Endodermal cell (in vitro differentiated cells): Measurements from ENCODE around the gene LIPE. TPM values are rescaled to one million over a fixed set of nuclear protein-coding genes. Genes with fewer than 3 reads are reported as not detected.
"Not testable (repeated sequence)": the region's sequence is repeated elsewhere in the genome, so short reads cannot be mapped to it uniquely, and the experiment has no call there.

ENCODE experiments used
- DNase-seq: peaks from one replicate; pipeline ENCODE4 v3.0.0-alpha.2; 2017
- H3K27ac ChIP-seq: 2 replicates; pipeline ENCODE4 v1.5.1; 2013; ENCODE audit warnings: mild to moderate bottlenecking, low read depth, low read length, moderate library complexity
- H3K27me3 ChIP-seq: 2 replicates; pipeline ENCODE4 v1.6.1; 2013; ENCODE audit warnings: mild to moderate bottlenecking, low read length, moderate library complexity; ENCODE audit not compliant: insufficient read depth, control insufficient read depth, poor library complexity, severe bottlenecking
- H3K36me3 ChIP-seq: 2 replicates; pipeline ENCODE4 v1.7.0; 2013; ENCODE audit warnings: mild to moderate bottlenecking, low read length, moderate library complexity; ENCODE audit not compliant: control insufficient read depth, insufficient read depth
- H3K4me1 ChIP-seq: one replicate; pipeline ENCODE4 v1.7.0; 2013; ENCODE audit warnings: low read length; ENCODE audit not compliant: control insufficient read depth, insufficient read depth
- H3K4me3 ChIP-seq: 2 replicates; pipeline ENCODE4 v1.5.1; 2013; ENCODE audit warnings: mild to moderate bottlenecking, low read length, moderate library complexity
- H3K9ac ChIP-seq: 2 replicates; pipeline ENCODE4 v1.6.1; 2013; ENCODE audit warnings: mild to moderate bottlenecking, low read length, moderate library complexity; ENCODE audit not compliant: poor library complexity, severe bottlenecking; ENCODE audit errors: extremely low read depth
- H3K9me3 ChIP-seq: 2 replicates; pipeline ENCODE4 v1.6.1; 2013; ENCODE audit warnings: mild to moderate bottlenecking, low read length, moderate library complexity; ENCODE audit not compliant: control insufficient read depth
- H3K27ac Mint-ChIP-seq: 2 replicates; pipeline ENCODE4 v1.8.0; 2020; ENCODE audit warnings: mixed read lengths
- H3K27me3 Mint-ChIP-seq: 2 replicates; pipeline ENCODE4 v1.8.0; 2021; ENCODE audit warnings: mild to moderate bottlenecking, mixed read lengths; ENCODE audit not compliant: insufficient read depth
- H3K36me3 Mint-ChIP-seq: 2 replicates; pipeline ENCODE4 v1.8.0; 2020; ENCODE audit warnings: low read depth, mixed read lengths
- H3K4me1 Mint-ChIP-seq: 2 replicates; pipeline ENCODE4 v1.8.0; 2020; ENCODE audit warnings: mixed read lengths
- H3K4me3 Mint-ChIP-seq: 2 replicates; pipeline ENCODE4 v1.8.0; 2020; ENCODE audit warnings: mild to moderate bottlenecking, moderate library complexity, mixed read lengths
- H3K9me3 Mint-ChIP-seq: 2 replicates; pipeline ENCODE4 v1.8.0; 2020; ENCODE audit warnings: mild to moderate bottlenecking, mixed read lengths
- WGBS, 2 experiments: methylation state at CpG; one replicate each; pipeline versions ENCODE4 v1.1.5 to v1.1.7; 2013; ENCODE audit warnings: missing lambda C conversion rate in 2 of 2, mixed read lengths in 1 of 2; ENCODE audit not compliant: insufficient coverage in 1 of 2, insufficient read length in 1 of 2; 5-methylcytosine and 5-hydroxymethylcytosine counted together
- total RNA-seq, 2 donors: library from RNA; stranded (reverse); fragmentation: NEBNext Ultra II Directional in 1 of 2; extraction: Animal tissue kit (Norgen Biotek cat#: 25700) in 1 of 2; gene quantifications; 2 replicates in 1 of 2; 3 replicates in 1 of 2; pipeline ENCODE4 v1.2.1, GENCODE V29; 2021
- TF ChIP-seq, protein P1 (sequence below): fragments of 200-600 bp; sonication (generic); conservative IDR thresholded peaks from 2 replicates; pipeline ENCODE4 v1.5.0; 2021; ENCODE audit warnings: antibody characterized with exemption, mild to moderate bottlenecking

Gene LIPE
- total RNA-seq, 2 donors from 2014 or later, result 5.9 to 8.1 TPM

DNA sequence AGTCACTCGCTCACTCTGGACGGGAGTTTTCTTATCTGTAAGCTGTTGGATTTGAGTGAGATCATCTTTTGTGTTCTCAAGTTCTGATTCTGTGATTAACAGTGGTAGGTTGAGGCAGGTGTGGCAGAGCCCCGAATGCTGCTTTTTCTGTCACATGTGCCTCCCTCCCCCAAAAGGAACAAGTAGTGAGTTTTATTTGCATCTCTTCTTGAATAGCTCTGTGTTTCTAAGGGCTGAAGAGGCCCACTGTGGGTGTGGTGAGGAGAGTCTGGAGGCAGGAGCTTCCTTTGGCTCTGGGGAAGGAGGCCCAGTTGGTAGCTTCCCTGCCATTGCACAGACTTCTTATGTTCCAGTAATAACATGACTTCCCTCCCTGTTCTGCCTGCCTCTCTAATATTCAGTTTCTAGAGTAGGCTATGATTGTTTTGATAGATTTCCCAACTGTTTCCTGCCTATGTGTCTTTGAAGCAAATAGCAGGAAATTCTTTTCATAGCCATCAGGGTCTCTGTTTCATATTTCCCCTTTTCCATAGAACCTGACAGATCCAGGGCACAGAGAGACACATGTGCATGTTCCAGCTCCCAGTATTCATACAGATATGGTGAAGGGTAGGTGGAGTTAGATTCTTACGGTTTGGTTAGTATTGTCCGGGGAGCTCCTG lies 39.5 kb upstream of the LIPE start:
- H3K27ac ChIP-seq, result no peak overlapping the region
- Mint-ChIP-seq H3K9me3 (no peaks in the 10 kb centered on the region), H3K27ac (peak overlapping the region; percentile 82), H3K4me3 (no peak overlapping the region), H3K4me1 (peaks cover 23% of the 10 kb centered on the region), H3K36me3 (no peaks in the 10 kb centered on the region), H3K27me3 (no peaks in the 10 kb centered on the region)
- H3K36me3 ChIP-seq, result no peaks in the 10 kb centered on the region
- no peaks in the 10 kb centered on the region for H3K27me3 ChIP-seq
- H3K4me3 ChIP-seq, result no peak overlapping the region
- no peak for DNase-seq
- H3K4me1 ChIP-seq, result peaks cover 8% of the 10 kb centered on the region
- 91% methylated on average over 5 of the region's 5 CpGs; no CpG with 5 or more reads in 1 of the 2 experiments for WGBS, 2 experiments
- H3K9ac ChIP-seq, result no peak overlapping the region
- TF ChIP-seq, protein P1, sequence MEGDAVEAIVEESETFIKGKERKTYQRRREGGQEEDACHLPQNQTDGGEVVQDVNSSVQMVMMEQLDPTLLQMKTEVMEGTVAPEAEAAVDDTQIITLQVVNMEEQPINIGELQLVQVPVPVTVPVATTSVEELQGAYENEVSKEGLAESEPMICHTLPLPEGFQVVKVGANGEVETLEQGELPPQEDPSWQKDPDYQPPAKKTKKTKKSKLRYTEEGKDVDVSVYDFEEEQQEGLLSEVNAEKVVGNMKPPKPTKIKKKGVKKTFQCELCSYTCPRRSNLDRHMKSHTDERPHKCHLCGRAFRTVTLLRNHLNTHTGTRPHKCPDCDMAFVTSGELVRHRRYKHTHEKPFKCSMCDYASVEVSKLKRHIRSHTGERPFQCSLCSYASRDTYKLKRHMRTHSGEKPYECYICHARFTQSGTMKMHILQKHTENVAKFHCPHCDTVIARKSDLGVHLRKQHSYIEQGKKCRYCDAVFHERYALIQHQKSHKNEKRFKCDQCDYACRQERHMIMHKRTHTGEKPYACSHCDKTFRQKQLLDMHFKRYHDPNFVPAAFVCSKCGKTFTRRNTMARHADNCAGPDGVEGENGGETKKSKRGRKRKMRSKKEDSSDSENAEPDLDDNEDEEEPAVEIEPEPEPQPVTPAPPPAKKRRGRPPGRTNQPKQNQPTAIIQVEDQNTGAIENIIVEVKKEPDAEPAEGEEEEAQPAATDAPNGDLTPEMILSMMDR, result no peak
- H3K9me3 ChIP-seq, result no peaks in the 10 kb centered on the region

DNA sequence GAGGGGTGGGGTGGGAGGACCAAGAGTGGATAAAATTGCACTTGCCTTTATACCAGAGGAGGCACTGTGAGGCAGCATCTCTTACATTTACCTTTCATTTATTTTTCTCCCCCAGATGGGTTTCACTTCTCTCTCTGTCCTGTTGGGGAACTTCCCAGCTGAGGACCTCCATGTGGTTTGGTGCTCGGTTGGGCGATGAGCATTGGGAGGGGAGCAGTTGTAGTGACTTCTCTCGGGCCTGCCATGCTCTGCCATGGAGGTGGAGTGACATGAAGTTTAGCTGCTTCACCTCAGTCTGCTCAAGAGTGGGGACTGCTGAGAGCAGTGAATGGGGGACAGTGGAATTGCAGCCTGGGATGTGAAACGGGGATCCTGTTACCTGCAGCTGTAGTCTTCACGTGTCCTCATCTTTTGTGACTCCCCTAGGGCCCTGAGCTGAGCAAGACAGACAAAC lies 38.7 kb upstream of the LIPE start:
- no peaks in the 10 kb centered on the region for H3K36me3 Mint-ChIP-seq
- H3K4me3 ChIP-seq, result no peak overlapping the region
- 88 to 92% methylated on average over 5 of the region's 5 CpGs for WGBS, 2 experiments

DNA sequence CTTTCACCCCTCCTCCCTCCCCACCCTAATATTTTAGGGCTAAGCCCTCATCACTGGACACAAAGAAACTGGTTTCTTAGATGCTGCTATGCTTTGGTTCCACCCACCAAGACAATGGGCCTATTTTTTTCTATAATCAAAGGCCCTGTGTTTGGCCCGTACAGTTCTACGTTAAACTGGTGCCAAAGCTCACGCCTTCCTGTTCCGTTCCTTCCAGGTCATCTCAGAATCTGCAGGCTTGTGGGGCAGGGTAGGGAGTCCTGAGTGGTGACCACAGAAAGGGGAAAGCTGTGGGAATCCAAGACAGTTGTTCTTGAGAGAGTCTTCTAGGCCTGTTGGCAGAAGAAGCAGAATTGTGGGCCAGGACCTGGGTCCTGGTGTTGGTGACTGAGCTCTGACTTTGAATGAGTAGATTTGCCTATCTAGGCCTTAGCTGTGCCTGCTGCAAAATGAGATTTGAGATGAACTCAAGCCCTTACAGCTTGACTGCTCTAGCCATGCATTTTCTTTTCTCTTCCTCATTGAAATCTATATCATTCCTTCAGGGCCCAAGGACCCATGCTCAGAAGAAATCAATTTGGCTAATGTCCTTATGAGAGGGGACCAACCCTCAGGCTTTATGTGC lies 34.6 kb upstream of the LIPE start:
- no peaks in the 10 kb centered on the region for H3K27me3 ChIP-seq
- TF ChIP-seq, protein P1, result no peak
- no peak for DNase-seq
- WGBS, 2 experiments, result 89 to 97% methylated on average over 4 of the region's 4 CpGs
- no peaks in the 10 kb centered on the region for H3K36me3 ChIP-seq
- no peak overlapping the region for H3K27ac ChIP-seq
- Mint-ChIP-seq H3K9me3 (no peaks in the 10 kb centered on the region), H3K4me3 (no peak overlapping the region), H3K27me3 (no peaks in the 10 kb centered on the region), H3K4me1 (peaks cover 16% of the 10 kb centered on the region), H3K36me3 (peaks cover 3% of the 10 kb centered on the region), H3K27ac (no peak overlapping the region)
- H3K4me1 ChIP-seq, result peaks cover 8% of the 10 kb centered on the region
- H3K9ac ChIP-seq, result no peak overlapping the region
- H3K4me3 ChIP-seq, result no peak overlapping the region
- H3K9me3 ChIP-seq, result no peaks in the 10 kb centered on the region

More for the DNA sequence above, 38.7 kb upstream of the LIPE start:
- H3K27me3 ChIP-seq, result no peaks in the 10 kb centered on the region
- no peak overlapping the region for H3K4me3 Mint-ChIP-seq
- TF ChIP-seq, protein P1, result peak; percentile 46
- H3K9me3 ChIP-seq, result no peaks in the 10 kb centered on the region
- H3K4me1 ChIP-seq, result peaks cover 8% of the 10 kb centered on the region
- peaks cover 21% of the 10 kb centered on the region for H3K4me1 Mint-ChIP-seq
- DNase-seq, result peak; percentile 52
- H3K27ac Mint-ChIP-seq, result peak overlapping the region; percentile 82
- H3K9me3 Mint-ChIP-seq, result no peaks in the 10 kb centered on the region
- H3K27ac ChIP-seq, result no peak overlapping the region
- H3K9ac ChIP-seq, result no peak overlapping the region
- no peaks in the 10 kb centered on the region for H3K27me3 Mint-ChIP-seq
- no peaks in the 10 kb centered on the region for H3K36me3 ChIP-seq

DNA sequence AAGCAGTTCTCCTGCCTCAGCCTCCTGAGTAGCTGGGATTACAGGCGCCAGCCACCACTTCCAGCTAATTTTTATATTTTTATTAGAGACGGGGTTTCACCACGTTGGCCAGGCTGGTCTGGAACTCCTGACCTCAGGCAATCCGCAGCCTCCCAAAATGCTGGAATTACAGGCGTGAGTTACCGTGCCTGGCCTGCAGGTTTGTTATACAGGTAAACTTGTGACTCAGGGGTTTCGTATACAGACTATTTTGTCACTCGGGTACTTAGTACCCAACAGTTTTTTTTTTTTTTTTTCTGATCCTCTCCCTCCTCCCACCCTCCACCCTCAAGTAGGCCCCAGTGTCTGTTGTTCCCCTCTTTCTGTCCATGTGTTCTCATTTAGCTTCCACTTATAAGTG lies 34.0 kb upstream of the LIPE start:
- H3K27ac Mint-ChIP-seq, H3K27me3 ChIP-seq, H3K9me3 Mint-ChIP-seq, H3K27ac ChIP-seq, H3K4me3 ChIP-seq, H3K27me3 Mint-ChIP-seq, DNase-seq, H3K4me3 Mint-ChIP-seq, H3K36me3 Mint-ChIP-seq, H3K4me1 Mint-ChIP-seq, H3K9ac ChIP-seq, H3K9me3 ChIP-seq, H3K36me3 ChIP-seq, H3K4me1 ChIP-seq: not testable (repeated sequence)
- WGBS, 2 experiments, result 92 to 94% methylated on average over 7 to 8 of the region's 8 CpGs
